GM12874 (cell line): Measurements from ENCODE around the gene MMP3.

Experiments used
- TF ChIP-seq, protein P1 (sequence below): IDR thresholded peaks from 2 replicates; pipeline ENCODE4 v1.5.1; 2011; ENCODE audit warnings: low read depth, mild to moderate bottlenecking, control low read depth, low read length, moderate library complexity; ENCODE audit not compliant: insufficient read depth

The MMP3 gene

DNA sequence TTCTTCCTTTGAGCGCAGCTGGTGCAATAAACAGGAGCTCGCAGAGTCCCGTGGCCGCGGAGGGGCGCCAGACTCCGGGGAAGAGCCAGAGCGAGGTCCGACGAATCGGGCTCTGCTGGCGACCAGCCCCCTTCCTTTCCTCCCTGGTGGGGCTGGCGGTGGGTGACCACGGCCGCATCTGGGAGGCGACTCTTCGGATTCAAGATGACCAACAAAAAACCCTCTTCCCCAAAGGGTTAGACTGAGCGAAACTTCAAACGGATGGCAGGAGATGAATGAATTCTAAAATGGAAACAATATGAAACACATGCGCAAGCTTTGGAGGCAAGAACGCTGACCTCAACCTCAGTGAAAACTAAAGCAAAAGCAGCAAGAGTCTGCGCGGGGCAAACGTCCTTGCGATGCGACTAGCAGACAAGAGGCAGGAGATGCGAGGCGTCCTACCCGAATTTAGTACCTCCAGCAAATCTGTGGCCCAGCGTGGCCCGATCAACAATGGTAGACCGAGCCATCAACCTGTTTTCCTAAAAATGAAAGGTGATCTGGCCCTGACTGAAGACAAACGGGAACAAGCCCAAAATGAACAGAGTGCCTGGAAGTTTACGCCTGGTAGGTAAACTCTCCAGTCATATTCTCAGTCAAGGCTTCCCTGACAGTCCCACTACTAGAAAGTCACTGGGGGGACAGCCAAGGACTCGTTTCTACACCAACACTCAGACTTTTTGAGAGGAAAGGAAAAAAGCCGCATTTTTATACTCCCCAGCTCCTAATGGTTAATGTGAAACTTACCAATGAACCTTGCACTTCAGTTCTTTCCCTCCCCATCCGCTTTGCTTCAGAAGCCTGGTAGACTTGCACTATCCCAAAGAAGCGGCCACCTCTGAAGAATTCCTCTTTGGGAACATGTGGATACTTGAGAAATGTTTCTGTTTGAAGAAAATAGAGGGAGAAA is 11.6 kb downstream of the MMP3 start:
- TF ChIP-seq, protein P1, sequence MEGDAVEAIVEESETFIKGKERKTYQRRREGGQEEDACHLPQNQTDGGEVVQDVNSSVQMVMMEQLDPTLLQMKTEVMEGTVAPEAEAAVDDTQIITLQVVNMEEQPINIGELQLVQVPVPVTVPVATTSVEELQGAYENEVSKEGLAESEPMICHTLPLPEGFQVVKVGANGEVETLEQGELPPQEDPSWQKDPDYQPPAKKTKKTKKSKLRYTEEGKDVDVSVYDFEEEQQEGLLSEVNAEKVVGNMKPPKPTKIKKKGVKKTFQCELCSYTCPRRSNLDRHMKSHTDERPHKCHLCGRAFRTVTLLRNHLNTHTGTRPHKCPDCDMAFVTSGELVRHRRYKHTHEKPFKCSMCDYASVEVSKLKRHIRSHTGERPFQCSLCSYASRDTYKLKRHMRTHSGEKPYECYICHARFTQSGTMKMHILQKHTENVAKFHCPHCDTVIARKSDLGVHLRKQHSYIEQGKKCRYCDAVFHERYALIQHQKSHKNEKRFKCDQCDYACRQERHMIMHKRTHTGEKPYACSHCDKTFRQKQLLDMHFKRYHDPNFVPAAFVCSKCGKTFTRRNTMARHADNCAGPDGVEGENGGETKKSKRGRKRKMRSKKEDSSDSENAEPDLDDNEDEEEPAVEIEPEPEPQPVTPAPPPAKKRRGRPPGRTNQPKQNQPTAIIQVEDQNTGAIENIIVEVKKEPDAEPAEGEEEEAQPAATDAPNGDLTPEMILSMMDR: peak; percentile 37

DNA sequence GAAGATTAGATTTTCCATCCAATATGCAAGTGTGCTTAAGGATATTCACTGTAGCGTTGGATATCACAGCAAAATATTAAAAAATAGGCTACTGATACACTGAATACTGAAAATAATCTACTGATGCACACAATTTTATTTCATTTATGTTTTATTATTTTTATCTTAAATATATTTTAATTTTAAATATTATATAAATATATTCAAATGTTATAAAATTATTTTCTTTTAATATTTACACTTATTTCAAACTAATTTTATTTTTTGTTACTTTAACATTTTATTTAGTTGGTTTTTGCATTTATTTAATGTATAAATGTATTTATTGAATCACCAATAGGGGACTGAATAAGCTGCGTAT is 12.3 kb downstream of the MMP3 start:
- TF ChIP-seq, protein P1: no peak

DNA sequence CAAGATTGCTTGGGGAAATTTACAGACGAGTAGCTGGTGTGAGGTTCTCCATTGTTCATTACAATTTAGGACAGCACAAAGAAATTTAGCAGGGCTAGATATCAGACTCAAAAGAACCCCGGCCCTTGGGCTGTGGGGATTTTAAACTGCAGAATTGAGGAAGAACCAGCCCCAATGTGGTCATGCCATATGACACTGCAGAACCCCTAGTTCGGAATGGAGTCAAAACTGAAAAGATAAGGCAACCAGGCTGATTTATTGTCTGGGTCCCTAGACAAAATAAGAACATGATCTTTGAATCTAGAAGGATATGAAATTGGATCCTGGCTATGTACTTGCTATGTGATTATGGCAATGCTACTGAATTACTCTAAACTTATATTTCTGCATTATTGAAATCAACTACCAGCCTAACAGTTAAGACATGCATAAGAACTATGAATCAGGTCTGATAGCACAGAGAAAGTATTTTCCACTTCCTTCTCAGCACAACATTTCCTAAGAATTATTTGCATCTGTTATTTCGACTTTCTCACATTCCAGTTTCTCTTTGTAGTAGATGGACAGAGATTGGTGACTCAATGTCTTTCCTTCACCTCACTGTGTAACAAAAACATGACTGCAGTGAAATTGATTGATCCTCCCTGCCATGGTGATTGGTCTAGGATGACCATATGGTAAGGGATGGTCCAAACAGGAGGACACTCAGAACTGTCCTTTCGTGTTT is 13.2 kb downstream of the MMP3 start:
- TF ChIP-seq, protein P1: no peak

DNA sequence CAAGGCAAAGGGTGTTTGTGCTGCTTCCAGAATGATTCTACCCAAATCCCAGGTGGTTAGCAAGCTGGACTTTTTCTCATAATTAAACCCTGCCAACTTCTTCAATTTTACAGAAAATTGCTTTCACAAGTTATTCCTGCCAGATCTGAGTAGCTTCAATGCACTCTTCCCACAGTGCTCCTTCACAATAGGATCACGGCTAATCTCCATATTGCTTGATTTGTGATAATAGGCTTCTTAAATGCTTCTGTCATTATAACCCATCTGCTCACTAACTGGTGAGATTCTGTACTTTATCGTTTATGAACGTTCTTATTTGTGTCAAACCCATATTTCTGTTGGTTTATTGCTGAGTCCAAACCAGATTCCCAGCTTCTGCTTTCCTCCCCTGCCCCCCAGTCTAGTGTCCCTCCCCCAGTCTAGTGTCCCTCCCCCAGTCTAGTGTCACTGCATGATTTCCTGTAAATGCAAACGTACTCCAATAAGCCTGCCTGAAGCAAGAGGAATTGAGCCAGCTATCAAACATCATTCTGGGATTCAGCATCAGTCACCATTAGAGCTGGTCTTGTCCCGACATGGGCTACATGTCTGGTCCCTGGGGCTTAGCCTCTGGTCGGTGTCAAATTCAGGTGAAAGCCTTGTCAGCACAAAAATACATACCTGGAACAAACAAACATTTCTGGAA is 14.0 kb downstream of the MMP3 start:
- TF ChIP-seq, protein P1: no peak

DNA sequence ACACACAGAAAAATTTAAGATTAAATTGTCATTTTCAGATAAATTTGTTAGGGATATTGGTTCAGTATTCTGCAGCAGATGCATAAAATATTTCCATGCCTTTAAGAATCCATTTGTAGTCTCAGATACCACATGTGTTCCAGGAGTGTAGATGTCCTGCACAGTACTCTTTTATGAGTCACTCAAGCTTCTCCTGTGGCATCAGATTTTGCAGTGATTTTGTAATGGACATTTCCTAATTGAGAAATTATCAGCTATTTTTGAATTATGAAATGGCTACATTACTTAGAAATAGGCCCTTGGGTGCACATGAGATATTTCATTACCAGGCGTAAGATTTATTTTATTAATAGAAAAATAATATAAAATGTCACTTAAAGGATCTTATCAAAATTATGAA is 18.9 kb downstream of the MMP3 start:
- TF ChIP-seq, protein P1: no peak

DNA sequence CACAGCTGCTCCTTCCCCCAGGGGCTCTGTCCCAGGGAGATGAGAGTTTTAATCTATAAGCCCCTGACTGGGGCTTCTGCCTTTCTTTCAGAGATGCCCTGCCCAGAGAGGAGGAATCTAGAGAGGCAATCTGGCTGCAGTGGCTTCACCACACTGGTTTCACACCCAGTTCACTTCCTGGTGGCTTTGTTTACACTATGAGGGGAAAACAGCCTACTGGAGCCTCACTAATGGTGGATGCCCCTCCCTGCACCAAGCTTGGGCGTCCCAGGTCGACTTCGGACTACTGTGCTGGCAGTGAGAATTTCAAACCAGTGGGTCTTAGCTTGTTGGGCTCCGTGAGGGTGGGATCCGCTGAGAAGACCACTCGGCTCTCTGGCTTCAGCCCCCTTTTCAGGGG is 23.9 kb downstream of the MMP3 start:
- TF ChIP-seq, protein P1: no peak

DNA sequence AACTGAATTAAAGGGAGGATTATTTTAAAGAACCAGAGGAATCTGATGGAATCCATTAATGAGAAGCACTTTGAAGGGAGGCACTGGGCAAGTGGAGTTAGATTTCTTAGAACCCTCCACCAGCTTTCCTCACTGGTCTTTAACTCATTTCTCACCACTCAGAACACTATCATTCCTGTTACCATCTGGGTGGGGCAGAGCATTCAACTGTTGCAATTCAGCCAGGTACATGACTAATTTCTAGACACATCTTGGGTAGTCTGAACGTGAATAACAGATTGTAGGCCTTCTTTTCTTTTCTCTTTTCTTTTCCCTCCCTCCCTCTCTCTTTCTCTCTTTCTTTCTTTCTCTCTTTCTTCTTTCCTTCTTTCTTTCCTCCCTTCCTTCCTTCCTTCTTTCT is 29.9 kb downstream of the MMP3 start:
- TF ChIP-seq, protein P1: no peak
